NB4 (cell line): ENCODE measurements around the gene GALK1.

Experiments
- DNase-seq: peaks from one replicate; pipeline ENCODE4 v3.0.0; 2010; ENCODE audit warnings: low read depth
- H3K4me3 ChIP-seq: one replicate; pipeline ENCODE4 v1.5.1; 2011; ENCODE audit warnings: mild to moderate bottlenecking, low read depth, low read length, moderate library complexity
- MYC ChIP-seq: IDR thresholded peaks from 2 replicates; pipeline ENCODE4 v1.6.1; 2011; ENCODE audit warnings: low read depth, low read length
- POLR2A ChIP-seq: IDR thresholded peaks from 2 replicates; pipeline ENCODE4 v1.6.1; 2011; ENCODE audit warnings: mild to moderate bottlenecking; ENCODE audit not compliant: insufficient read length; ENCODE audit errors: extremely low read depth
- TF ChIP-seq, protein P1 (sequence below): IDR thresholded peaks from one replicate; pipeline ENCODE4 v1.5.1; 2012; ENCODE audit warnings: low read depth, low read length
- TF ChIP-seq, protein P2 (sequence below): IDR thresholded peaks from 2 replicates; pipeline ENCODE4 v1.6.1; 2011; ENCODE audit warnings: low read depth, low read length

GALK1 gene

DNA sequence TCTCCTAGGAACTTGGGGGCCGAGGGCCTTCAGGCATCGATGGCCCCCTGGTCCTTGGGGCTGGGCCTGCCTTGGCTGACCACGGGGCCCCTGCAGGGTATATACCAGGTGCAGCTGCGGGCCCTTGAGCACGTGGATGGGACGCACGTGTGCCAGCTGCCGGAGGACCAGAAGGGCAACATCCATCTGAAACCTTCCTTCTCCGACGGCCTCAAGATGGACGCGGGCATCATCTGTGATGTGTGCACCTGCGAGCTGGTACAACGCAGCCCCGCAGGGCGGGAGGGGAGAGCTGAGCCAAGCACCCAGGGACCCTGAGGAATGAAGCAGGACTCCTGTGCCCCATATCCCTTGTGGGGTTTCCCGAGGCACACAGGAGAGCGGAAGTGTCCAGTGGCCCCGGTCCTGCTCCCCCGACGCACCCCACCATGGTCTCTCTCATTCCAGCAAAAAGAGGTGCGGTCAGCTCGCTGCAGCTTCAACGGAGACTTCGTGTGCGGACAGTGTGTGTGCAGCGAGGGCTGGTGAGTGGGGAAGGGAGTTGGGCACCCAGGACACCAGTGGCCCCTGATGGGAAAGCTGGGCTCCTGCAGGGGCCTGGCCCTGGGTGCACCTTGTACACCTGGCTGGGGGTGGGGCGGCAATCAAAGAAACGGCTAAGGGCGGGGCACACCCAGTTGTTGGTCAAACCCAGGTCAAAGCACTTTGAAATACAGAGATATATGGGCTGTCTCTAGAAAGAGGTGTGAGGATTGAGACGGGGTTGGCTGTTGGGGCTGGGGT lies 33.1 kb downstream of the GALK1 start:
- DNase-seq: no peak
- H3K4me3 ChIP-seq: no peak overlapping the region
- no peak for TF ChIP-seq MYC
- TF ChIP-seq, protein P1, sequence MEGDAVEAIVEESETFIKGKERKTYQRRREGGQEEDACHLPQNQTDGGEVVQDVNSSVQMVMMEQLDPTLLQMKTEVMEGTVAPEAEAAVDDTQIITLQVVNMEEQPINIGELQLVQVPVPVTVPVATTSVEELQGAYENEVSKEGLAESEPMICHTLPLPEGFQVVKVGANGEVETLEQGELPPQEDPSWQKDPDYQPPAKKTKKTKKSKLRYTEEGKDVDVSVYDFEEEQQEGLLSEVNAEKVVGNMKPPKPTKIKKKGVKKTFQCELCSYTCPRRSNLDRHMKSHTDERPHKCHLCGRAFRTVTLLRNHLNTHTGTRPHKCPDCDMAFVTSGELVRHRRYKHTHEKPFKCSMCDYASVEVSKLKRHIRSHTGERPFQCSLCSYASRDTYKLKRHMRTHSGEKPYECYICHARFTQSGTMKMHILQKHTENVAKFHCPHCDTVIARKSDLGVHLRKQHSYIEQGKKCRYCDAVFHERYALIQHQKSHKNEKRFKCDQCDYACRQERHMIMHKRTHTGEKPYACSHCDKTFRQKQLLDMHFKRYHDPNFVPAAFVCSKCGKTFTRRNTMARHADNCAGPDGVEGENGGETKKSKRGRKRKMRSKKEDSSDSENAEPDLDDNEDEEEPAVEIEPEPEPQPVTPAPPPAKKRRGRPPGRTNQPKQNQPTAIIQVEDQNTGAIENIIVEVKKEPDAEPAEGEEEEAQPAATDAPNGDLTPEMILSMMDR: no peak
- TF ChIP-seq, protein P2, sequence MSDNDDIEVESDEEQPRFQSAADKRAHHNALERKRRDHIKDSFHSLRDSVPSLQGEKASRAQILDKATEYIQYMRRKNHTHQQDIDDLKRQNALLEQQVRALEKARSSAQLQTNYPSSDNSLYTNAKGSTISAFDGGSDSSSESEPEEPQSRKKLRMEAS: no peak
- no peak for TF ChIP-seq POLR2A

DNA sequence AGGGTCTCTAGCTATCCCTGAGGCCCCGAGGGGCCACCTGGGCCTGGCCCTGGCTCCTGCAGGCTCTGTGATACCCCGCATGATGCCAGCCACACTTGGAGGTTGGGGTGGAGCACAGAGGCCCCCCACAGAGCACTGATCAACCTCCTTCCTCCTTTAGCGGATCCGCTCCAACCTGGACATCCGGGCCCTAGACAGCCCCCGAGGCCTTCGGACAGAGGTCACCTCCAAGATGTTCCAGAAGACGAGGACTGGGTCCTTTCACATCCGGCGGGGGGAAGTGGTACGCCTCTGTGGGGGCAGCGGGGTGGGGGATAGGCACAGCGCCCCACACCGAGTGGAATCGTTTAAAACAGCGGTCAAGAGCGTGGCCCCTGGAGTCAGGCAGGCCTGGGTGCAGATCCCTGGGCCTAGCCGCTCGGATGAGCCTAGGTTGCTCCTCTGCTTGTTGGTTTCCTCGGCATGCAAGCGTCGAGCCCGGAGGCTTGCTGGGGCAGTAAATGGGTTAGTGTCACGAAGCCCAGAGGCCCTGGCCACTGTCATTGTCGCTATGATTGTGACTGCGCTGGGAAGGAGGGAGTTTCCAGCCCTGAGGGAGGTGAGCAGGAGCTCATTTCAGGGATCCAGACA lies 33.8 kb downstream of the GALK1 start:
- H3K4me3 ChIP-seq: no peak overlapping the region
- TF ChIP-seq POLR2A: no peak
- TF ChIP-seq, protein P2: no peak
- TF ChIP-seq MYC: no peak
- TF ChIP-seq, protein P1: no peak
- DNase-seq: no peak

DNA sequence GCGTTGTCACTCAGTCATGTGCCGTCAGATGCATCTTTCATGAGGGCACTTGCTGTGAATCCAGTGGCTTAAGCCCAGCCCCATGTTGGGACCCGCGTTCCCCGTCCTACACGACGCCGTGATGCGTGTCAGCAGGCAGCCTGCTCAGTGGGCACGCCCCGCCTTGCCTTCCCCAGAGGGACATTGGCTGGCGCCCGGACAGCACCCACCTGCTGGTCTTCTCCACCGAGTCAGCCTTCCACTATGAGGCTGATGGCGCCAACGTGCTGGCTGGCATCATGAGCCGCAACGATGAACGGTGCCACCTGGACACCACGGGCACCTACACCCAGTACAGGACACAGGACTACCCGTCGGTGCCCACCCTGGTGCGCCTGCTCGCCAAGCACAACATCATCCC lies 34.9 kb downstream of the GALK1 start:
- TF ChIP-seq MYC (no peak), POLR2A (no peak)
- TF ChIP-seq, protein P2: no peak
- TF ChIP-seq, protein P1: no peak
- no peak overlapping the region for H3K4me3 ChIP-seq
- DNase-seq: no peak

DNA sequence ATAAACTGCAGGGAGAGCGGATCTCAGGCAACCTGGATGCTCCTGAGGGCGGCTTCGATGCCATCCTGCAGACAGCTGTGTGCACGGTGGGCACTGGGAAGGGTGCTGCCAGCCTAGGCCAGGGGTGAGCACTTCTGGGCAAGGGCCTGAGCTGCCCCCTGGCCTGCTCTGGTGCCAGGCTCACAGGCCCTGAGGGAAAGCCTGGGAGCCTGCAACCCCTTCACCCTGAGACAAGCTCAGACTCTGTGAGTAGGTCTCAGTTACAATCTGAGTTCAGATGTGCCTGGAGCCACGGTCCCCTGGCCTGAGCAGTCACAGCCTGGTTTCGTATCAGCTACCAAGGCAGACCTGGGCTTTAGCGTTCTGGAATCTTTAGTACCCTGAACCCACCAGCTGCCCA lies 35.6 kb downstream of the GALK1 start:
- H3K4me3 ChIP-seq: no peak overlapping the region
- no peak for DNase-seq
- TF ChIP-seq, protein P1: no peak
- TF ChIP-seq, protein P2: no peak
- no peak for TF ChIP-seq MYC
- no peak for TF ChIP-seq POLR2A

DNA sequence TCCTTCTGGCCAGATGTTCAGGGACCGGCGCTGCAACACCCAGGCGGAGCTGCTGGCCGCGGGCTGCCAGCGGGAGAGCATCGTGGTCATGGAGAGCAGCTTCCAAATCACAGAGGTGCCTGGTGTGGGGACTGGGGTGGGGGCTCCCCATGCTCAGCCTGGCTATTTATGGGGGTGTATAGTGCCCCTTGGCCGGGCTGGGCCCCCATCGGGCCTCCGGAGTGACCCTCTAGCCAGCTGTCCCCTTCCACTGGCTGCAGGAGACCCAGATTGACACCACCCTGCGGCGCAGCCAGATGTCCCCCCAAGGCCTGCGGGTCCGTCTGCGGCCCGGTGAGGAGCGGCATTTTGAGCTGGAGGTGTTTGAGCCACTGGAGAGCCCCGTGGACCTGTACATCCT lies 37.6 kb downstream of the GALK1 start:
- H3K4me3 ChIP-seq: no peak overlapping the region
- DNase-seq: no peak
- TF ChIP-seq, protein P1: no peak
- TF ChIP-seq, protein P2: no peak
- TF ChIP-seq POLR2A (no peak), MYC (no peak)
